NCI-H2107 treated with DMSO at 0.1 percent for 48 hours (cell line): ENCODE data around the gene LPO.

Experiments used
- DNase-seq: peaks from one replicate; lab custom pipeline; 2025; ENCODE audit not compliant: unreplicated experiment; lab: John Stamatoyannopoulos, UW

Gene LPO

GRCh38 chr17:58238147-58238634 is at the start of gene LPO:
TSS of gene LPO (plus strand) at chr17:58238584. CDS start at chr17:58242980, 4,396 bp downstream.
- DNase-seq: no peak

GRCh38 chr17:58189436-58190146 is 48.8 kb upstream of the LPO start:
- peak; percentile 9 for DNase-seq

- DNase-seq: no peak
Measured at GRCh38 chr17:58191241-58191896, 47.0 kb upstream of the LPO start.

GRCh38 chr17:58192612-58193011 is 45.8 kb upstream of the LPO start, which contains the start of gene EPX:
TSS of gene EPX (plus strand) at chr17:58192726. CDS start at chr17:58192847, 121 bp downstream.
- DNase-seq: no peak

- DNase-seq: no peak
Measured at GRCh38 chr17:58193641-58194255, 44.6 kb upstream of the LPO start.

- no peak for DNase-seq
Measured at GRCh38 chr17:58195518-58196123, 42.8 kb upstream of the LPO start.

- DNase-seq: no peak
Measured at GRCh38 chr17:58196610-58197009, 41.8 kb upstream of the LPO start.

- peak; percentile 8 for DNase-seq
Measured at GRCh38 chr17:58200024-58200633, 38.3 kb upstream of the LPO start.

GRCh38 chr17:58202859-58203258 is 35.5 kb upstream of the LPO start:
- DNase-seq: no peak

- no peak for DNase-seq
Measured at GRCh38 chr17:58204796-58205195, 33.6 kb upstream of the LPO start.

- no peak for DNase-seq
Measured at GRCh38 chr17:58205936-58206335, 32.4 kb upstream of the LPO start.

GRCh38 chr17:58207451-58207850 is 30.9 kb upstream of the LPO start:
- DNase-seq: no peak

- DNase-seq: no peak
Measured at GRCh38 chr17:58208344-58208743, 30.0 kb upstream of the LPO start.

- DNase-seq: no peak
Measured at GRCh38 chr17:58210922-58211321, 27.5 kb upstream of the LPO start.

GRCh38 chr17:58215685-58216084 is 22.7 kb upstream of the LPO start:
- DNase-seq: no peak

GRCh38 chr17:58217766-58218165 is 20.6 kb upstream of the LPO start:
- no peak for DNase-seq

GRCh38 chr17:58219007-58219788 is 19.2 kb upstream of the LPO start, which contains the start of gene MKS1:
TSS of gene MKS1 (minus strand) at chr17:58219255. CDS start at chr17:58219230, 25 bp downstream.
- peak; percentile 61 for DNase-seq

GRCh38 chr17:58219789-58220183 is 18.6 kb upstream of the LPO start:
- DNase-seq: no peak

GRCh38 chr17:58224315-58224714 is 14.1 kb upstream of the LPO start:
- DNase-seq: no peak

GRCh38 chr17:58227733-58228132 is 10.7 kb upstream of the LPO start:
- DNase-seq: no peak
